HCT116 (cell line): Measurements from ENCODE around the gene SLC7A11. TPM values are rescaled to one million over a fixed set of nuclear protein-coding genes. Genes with fewer than 3 reads are reported as not detected.

ENCODE experiments used
- ATAC-seq: fragments of 200-7000 bp; cut with Tn5 transposase; 2 replicates; pipeline ENCODE4 v1.9.1; 2020; ENCODE audit warnings: mild to moderate bottlenecking, moderate library complexity
- BruUV-seq: library from RNA; stranded (reverse); fragments of 400-500 nt; replicated peaks from 2 replicates; lab custom pipeline; 2021; lab: Mats Ljungman, UMichigan
- CTCF ChIA-PET: fragments of 300-600 bp; sonication (Branson Sonifier 250); formaldehyde crosslinking; loops from one replicate; lab custom pipeline; 2021; ENCODE audit warnings: antibody characterized with exemption; lab: Charles Lee
- POLR2A ChIA-PET: fragments of 300-600, 350-600 bp; sonication (Branson Sonifier 250); formaldehyde crosslinking; loops from one replicate; lab custom pipeline; 2021; ENCODE audit warnings: antibody characterized with exemption; lab: Charles Lee
- RAD21 ChIA-PET, 2 experiments: fragments of 300-600 bp; sonication (Branson Sonifier 250); formaldehyde crosslinking; loops; one replicate each; lab custom pipeline; 2023; ENCODE audit warnings: low total read pairs in 2 of 2; ENCODE audit not compliant: uncharacterized antibody in 2 of 2, unreplicated experiment in 2 of 2, low non-redundant PET in 1 of 2; lab: Charles Lee
- DNase-seq: peaks from one replicate; pipeline ENCODE4 v3.0.0-alpha.2; 2010; ENCODE audit warnings: low read depth, low spot score
- H2AFZ ChIP-seq: fragments of 200-600 bp; shearing (Covaris generic), sonication (generic); 2 replicates; pipeline ENCODE4 v1.6.1; 2017; ENCODE audit warnings: low read depth, mixed run types, mixed read lengths, antibody characterized with exemption, low read length; ENCODE audit not compliant: poor library complexity, severe bottlenecking
- H3K27ac ChIP-seq: 2 replicates; pipeline ENCODE4 v1.5.1; 2012; ENCODE audit warnings: low read depth, low read length
- H3K27me3 ChIP-seq: fragments of 200-600 bp; sonication (generic); 2 replicates; pipeline ENCODE4 v1.6.1; 2016; ENCODE audit warnings: mixed run types, low read length, mixed read lengths; ENCODE audit not compliant: insufficient read depth
- H3K36me3 ChIP-seq, 2 experiments: fragments of 200-500 bp in 1 of 2; fragments of 200-600 bp in 1 of 2; sonication (Bioruptor generic) in 1 of 2; sonication (generic) in 1 of 2; 2 replicates each; pipeline versions ENCODE4 v1.5.1 to v1.6.1; 2014 to 2016; ENCODE audit warnings: low read length in 2 of 2, inconsistent platforms in 1 of 2, mixed read lengths in 1 of 2, mixed run types in 1 of 2; ENCODE audit not compliant: insufficient read depth in 2 of 2, control insufficient read depth in 1 of 2
- H3K4me1 ChIP-seq, 2 experiments: fragments of 200-600 bp in 1 of 2; sonication (generic) in 1 of 2; 2 replicates each; pipeline versions ENCODE4 v1.5.1 to v1.6.1; 2012 to 2017; ENCODE audit warnings: low read length in 2 of 2, inconsistent platforms in 1 of 2, mild to moderate bottlenecking in 1 of 2, mixed read lengths in 1 of 2, mixed run types in 1 of 2, moderate library complexity in 1 of 2; ENCODE audit not compliant: insufficient read depth in 2 of 2, control insufficient read depth in 1 of 2
- H3K4me2 ChIP-seq: fragments of 200-600 bp; sonication (generic); 2 replicates; pipeline ENCODE4 v1.6.1; 2017; ENCODE audit warnings: mixed run types, low read length, mixed read lengths
- H3K4me3 ChIP-seq, 2 experiments: fragments of 200-600 bp in 1 of 2; sonication (generic) in 1 of 2; replicated peaks in 1 of 2; 2 replicates each; pipeline ENCODE4 v1.5.1; 2011 to 2016; ENCODE audit warnings: low read length in 2 of 2, control low read depth in 1 of 2, low read depth in 1 of 2, mild to moderate bottlenecking in 1 of 2, mixed read lengths in 1 of 2, mixed run types in 1 of 2
- H3K79me2 ChIP-seq: fragments of 200-600 bp; sonication (generic); 2 replicates; pipeline ENCODE4 v1.6.1; 2017; ENCODE audit warnings: mild to moderate bottlenecking, mixed run types, low read length, moderate library complexity, mixed read lengths; ENCODE audit not compliant: insufficient read depth
- H3K9ac ChIP-seq: fragments of 200-600 bp; sonication (generic); 2 replicates; pipeline ENCODE4 v1.6.1; 2016; ENCODE audit warnings: low read length, mixed read lengths
- H3K9me2 ChIP-seq: fragments of 200-600 bp; sonication (generic), shearing (Covaris generic); 2 replicates; pipeline ENCODE4 v1.6.1; 2017; ENCODE audit warnings: mixed run types, mild to moderate bottlenecking, moderate library complexity; ENCODE audit not compliant: insufficient read depth
- H3K9me3 ChIP-seq, 2 experiments: fragments of 200-500 bp in 1 of 2; fragments of 200-600 bp in 1 of 2; sonication (Bioruptor generic) in 1 of 2; sonication (generic) in 1 of 2; 2 replicates each; pipeline ENCODE4 v1.6.1; 2014 to 2017; ENCODE audit warnings: low read length in 2 of 2, mixed read lengths in 2 of 2, inconsistent platforms in 1 of 2, low read depth in 1 of 2, mild to moderate bottlenecking in 1 of 2, mixed run types in 1 of 2, moderate library complexity in 1 of 2; ENCODE audit not compliant: control insufficient read depth in 1 of 2, insufficient read depth in 1 of 2
- H4K20me1 ChIP-seq: fragments of 200-600 bp; sonication (generic), shearing (Covaris generic); 2 replicates; pipeline ENCODE4 v1.6.1; 2017; ENCODE audit warnings: mixed run types, mild to moderate bottlenecking, moderate library complexity; ENCODE audit not compliant: insufficient read depth
- ELF1 ChIP-seq: IDR thresholded peaks from 2 replicates; pipeline ENCODE4 v1.6.1; 2012; ENCODE audit warnings: low read depth, borderline replicate concordance
- EZH2 ChIP-seq: fragments of 200-600 bp; sonication (generic); IDR thresholded peaks from 2 replicates; pipeline ENCODE4 v1.6.1; 2017; ENCODE audit warnings: antibody characterized with exemption, mixed run types
- FOSL1 ChIP-seq: IDR thresholded peaks from 2 replicates; pipeline ENCODE4 v1.6.1; 2012; ENCODE audit warnings: low read depth
- SIN3A ChIP-seq: IDR thresholded peaks from 2 replicates; pipeline ENCODE4 v1.6.1; 2012; ENCODE audit warnings: low read depth
- TCF7L2 ChIP-seq: IDR thresholded peaks from 2 replicates; pipeline ENCODE4 v1.7.0; 2011; ENCODE audit warnings: borderline replicate concordance, inconsistent platforms; ENCODE audit not compliant: insufficient read depth, insufficient read length; ENCODE audit errors: extremely low read depth
- YY1 ChIP-seq: IDR thresholded peaks from 2 replicates; pipeline ENCODE4 v1.6.1; 2011; ENCODE audit warnings: low read length, low read depth, moderate library complexity, mild to moderate bottlenecking; ENCODE audit not compliant: insufficient replicate concordance; ENCODE audit errors: extremely low read depth
- intact Hi-C: fragments of 100-400 bp; cut with micrococcal nuclease; formaldehyde crosslinking; loops from 2 replicates; pipeline ENCODE4 v1.10.0; 2022
- total RNA-seq: library from RNA; stranded (reverse); gene quantifications from one replicate; pipeline ENCODE4 v1.2.1, GENCODE V29; 2021; ENCODE audit not compliant: unreplicated experiment
- TF ChIP-seq, protein P1 (sequence below): IDR thresholded peaks from 2 replicates; pipeline ENCODE4 v1.6.1; 2011; ENCODE audit warnings: mild to moderate bottlenecking, low read length, moderate library complexity; ENCODE audit not compliant: insufficient replicate concordance; ENCODE audit errors: extremely low read depth

The SLC7A11 gene
- total RNA-seq, 1 experiment from 2014 or later = 45.8 TPM

DNA sequence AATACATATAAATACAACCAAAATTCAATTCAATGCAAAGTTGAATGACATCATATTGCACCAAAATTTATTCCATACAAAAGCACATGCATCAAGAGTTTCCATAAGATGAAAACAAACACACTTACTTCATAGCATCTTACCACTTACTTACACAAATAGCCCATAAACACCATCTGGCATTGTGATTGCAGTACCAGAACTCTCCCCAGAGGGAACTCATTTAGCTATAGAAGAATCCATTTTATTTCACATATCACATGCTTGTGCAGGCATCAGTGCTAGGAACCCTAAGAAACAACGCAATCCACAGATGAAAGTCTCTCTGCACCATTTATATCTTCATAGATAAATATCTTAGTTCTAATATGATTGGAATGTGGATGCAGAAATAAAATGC lies 77.9 kb downstream of the SLC7A11 start:
- Histone ChIP-seq H3K4me3 (no peak overlapping the region), H3K4me1 (peaks cover 0 to 1% of the 10 kb centered on the region in 2 experiments; a peak in 1 of 4 replicates), H3K4me2 (no peak overlapping the region), H3K9me2 (no peaks in the 10 kb centered on the region), H2AFZ (no peak overlapping the region), H3K27me3 (no peaks in the 10 kb centered on the region), H3K79me2 (no peaks in the 10 kb centered on the region), H3K9ac (no peak overlapping the region), H3K9me3 (no peaks in the 10 kb centered on the region), H3K27ac (no peak overlapping the region), H3K36me3 (no peaks in the 10 kb centered on the region), H4K20me1 (no peaks in the 10 kb centered on the region)
- BruUV-seq = no TSS peak
- no peak for DNase-seq
- ChIA-PET POLR2A (no interaction called here), CTCF (no interaction called here), RAD21 (no interaction called here)
- ATAC-seq = no peak
- no peak for TF ChIP-seq FOSL1
- TF ChIP-seq, protein P1, sequence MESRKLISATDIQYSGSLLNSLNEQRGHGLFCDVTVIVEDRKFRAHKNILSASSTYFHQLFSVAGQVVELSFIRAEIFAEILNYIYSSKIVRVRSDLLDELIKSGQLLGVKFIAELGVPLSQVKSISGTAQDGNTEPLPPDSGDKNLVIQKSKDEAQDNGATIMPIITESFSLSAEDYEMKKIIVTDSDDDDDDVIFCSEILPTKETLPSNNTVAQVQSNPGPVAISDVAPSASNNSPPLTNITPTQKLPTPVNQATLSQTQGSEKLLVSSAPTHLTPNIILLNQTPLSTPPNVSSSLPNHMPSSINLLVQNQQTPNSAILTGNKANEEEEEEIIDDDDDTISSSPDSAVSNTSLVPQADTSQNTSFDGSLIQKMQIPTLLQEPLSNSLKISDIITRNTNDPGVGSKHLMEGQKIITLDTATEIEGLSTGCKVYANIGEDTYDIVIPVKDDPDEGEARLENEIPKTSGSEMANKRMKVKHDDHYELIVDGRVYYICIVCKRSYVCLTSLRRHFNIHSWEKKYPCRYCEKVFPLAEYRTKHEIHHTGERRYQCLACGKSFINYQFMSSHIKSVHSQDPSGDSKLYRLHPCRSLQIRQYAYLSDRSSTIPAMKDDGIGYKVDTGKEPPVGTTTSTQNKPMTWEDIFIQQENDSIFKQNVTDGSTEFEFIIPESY = no peak
- no peak for TF ChIP-seq SIN3A
- no peak for TF ChIP-seq YY1
- TF ChIP-seq TCF7L2 = no peak
- no peak for TF ChIP-seq ELF1
- intact Hi-C loops = no loop called here

DNA sequence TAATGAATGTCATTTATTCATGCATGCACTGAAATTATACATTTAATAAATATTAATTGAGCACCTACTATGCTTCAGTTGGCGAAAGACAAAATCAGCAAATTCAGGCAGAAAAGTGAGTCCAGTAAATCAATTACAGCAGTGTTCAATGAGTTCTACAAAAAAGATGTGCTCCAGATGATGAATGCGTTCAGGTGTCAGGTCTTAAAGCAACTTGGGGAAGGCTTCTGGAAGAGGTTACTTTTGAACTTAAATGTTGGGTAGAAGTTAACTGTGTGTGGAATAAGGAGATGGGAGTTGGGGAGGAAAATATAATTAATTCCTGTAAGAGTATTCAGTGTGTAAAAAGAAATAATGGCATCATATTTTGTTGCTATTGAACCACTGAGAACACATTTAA lies 79.0 kb downstream of the SLC7A11 start:
- ATAC-seq = no peak
- H3K27ac ChIP-seq = no peak overlapping the region
- POLR2A ChIA-PET = no interaction called here
- H3K79me2 ChIP-seq = no peaks in the 10 kb centered on the region
- H4K20me1 ChIP-seq = no peaks in the 10 kb centered on the region
- no peak for TF ChIP-seq EZH2
- TF ChIP-seq, all 23 proteins: peak for 0
- no peak for DNase-seq
- ChIA-PET CTCF (no interaction called here), RAD21 (interaction anchor here in 1 of 2 experiments (0.6 kb wide), 1 partner anchor 10 kb away, joined by 3 read pairs; no protein-coding TSS in a partner anchor)
- H3K4me1 ChIP-seq = peaks cover 0 to 8% of the 10 kb centered on the region in 2 experiments; a peak in 1 of 4 replicates
- no peak overlapping the region for H3K9ac ChIP-seq
- no TSS peak for BruUV-seq
- H3K9me2 ChIP-seq = no peaks in the 10 kb centered on the region
- no peaks in the 10 kb centered on the region for H3K9me3 ChIP-seq
- H3K36me3 ChIP-seq = no peaks in the 10 kb centered on the region
- H3K4me3 ChIP-seq = no peak overlapping the region
- no peak overlapping the region for H2AFZ ChIP-seq
- intact Hi-C loops = no loop called here
- no peaks in the 10 kb centered on the region for H3K27me3 ChIP-seq
- no peak overlapping the region for H3K4me2 ChIP-seq
